Activated CD4-positive, alpha-beta T cell treated with anti-CD3 and anti-CD28 coated beads, Interleukin-2, amount 50 U/mL, for 48 hours (primary cell): ENCODE data around the gene DRD4.

Experiments used
- DNase-seq, 2 experiments: peaks; one replicate each; pipeline ENCODE4 v3.0.0-alpha.2; 2020

The DRD4 gene

GRCh38 chr11:610146-610801 lies 26.8 kb upstream of the DRD4 start:
- no peak for DNase-seq

GRCh38 chr11:611001-611996 lies 25.8 kb upstream of the DRD4 start:
- DNase-seq: no peak

DNA sequence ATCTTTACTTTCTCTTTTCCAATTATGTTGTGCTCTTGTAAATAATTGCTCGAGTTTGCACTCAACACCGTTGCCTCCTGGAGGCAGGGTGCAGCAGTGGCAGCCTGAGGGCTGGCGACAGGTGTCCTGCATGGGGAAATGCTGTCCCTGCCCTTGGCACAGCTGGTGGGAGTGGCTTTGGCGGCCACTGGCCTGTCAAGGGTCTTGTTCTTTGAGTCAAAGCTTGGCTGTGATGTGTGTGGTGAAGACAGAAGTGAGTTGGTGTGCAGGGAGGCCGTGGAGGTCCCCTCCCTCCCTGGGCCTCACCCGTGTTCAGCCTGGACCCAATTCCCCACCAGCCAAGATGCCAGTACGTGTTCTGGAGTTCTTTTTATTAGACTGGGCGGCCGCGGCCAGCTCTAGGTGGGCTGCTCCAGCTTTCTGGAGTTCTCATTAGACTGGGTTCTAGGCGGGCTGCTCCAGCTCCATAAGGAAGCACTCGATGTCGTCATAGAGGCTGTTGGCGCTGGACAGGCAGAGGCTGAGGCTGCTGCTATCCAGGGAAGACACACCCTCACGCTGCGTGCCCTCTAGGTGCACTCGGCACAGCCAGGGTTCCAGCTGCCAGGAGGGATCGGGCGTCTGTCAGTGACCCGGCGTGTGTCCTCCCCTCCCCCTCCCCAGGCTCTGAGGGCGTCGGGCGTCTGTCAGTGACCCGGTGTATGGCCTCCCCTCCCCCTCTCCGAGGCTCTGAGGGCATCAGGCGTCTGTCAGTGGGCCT lies 24.7 kb upstream of the DRD4 start:
- DNase-seq: no peak

DNA sequence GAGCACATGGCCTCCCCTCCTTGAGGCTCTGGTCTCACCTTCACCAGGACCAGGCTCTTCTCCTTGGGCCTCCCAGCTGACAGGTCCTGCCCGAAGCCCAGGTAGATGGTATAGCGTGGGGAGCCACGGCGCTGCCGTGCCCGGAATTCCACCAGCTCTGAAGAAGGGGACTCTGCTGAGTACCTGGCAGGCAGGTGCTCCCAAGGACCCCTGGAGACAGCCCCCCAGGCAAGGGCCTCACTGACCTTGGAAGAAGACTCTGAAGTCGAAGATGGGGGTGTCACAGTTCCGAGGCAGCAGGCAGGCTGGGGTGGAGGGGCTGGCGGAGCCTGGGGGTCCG lies 24.1 kb upstream of the DRD4 start:
- DNase-seq: no peak

GRCh38 chr11:613369-613968 lies 23.6 kb upstream of the DRD4 start:
- DNase-seq: peak; percentile 83

- no peak for DNase-seq
These were observed 22.9 kb upstream of the DRD4 start for GRCh38 chr11:614021-614622.

DNA sequence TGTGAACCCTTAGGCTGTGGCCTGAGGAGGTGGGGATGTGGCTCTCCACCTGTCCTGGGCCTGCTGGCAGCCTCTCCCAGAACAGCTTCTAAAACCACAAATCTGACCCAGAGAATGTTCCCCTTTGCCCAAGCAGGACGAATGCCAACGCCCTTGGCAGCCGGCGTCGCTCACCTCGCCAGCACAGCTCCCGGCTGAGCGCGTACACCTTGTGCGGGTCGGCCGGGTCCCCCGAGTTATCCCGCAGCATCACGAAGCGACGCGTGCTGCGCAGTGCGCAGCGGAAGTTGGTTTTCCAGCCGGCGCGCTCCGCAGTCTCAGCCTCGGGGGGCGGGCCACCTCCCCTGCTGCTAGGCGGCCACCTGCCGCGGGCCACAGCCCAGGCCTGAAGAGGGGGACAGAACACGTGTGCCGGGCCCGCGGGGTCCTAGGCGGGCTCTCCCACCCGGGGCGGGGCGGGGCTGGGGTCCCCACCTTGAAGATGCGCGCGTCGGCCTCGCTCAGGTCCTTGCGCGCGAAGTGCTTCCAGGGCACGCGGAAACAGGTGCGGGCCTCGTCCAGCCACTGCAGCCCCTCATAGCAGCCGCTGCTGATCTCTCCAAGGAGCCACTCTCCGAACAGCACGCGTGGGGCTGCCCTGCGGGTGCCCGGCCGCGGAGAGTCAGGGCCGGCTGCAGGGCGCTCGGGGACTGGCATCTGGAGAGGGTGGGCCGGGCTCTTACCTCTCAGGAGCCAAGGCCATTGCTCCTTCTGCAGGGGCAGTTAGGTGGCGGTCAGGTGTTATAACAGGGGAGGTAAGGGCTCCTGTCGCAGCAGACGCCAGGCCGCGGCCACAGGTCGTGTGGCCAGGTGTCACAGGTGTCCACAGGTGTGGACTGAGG lies 22.2 kb upstream of the DRD4 start:
- DNase-seq: no peak

GRCh38 chr11:615504-616319 lies 21.4 kb upstream of the DRD4 start, which contains the start of gene IRF7:
Gene IRF7 (minus strand): TSS chr11:615950. CDS start chr11:615364, 586 bp downstream.
- DNase-seq: peak; percentile 90 to 94

DNA sequence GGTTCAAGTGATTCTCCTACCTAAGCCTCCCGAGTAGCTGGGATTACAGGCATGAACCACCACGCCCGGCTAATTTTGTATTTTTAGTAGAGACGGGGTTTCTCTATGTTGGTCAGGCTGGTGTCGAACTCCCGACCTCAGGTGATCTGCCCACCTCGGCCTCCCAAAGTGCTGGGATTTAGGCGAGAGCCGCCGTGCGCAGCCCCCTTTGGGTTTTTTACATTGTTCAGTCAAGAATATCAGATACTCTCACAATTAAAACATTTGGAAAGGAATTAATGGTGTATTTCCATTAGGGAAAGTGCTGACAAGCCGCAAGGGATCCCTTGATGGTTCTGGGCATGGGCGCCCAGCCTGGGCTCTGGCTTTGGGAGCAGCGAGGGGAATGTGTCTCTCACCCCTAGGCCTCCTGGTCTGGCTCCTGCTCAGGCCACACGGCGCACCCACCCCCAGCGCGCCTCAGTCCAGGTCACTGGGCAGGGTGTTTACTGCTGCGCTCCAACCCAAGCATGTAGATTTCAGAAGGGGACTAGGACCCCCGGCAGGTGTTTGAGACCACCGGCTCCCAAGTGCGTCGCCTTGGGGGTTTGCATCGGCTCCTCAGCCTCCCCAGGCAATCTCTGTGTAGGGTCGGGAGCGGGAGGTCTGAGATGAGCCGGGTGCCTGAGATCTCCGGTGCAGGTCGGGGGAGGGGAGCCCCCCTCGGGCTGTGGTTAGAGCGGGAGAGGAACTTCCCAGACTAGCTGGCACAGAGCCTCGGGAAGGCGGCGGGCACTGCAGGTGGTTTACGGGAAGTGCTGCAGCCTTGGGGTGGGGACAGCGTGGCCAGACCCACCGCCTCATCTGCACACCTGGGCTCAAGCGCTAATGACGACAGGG lies 20.5 kb upstream of the DRD4 start:
- no peak for DNase-seq

DNA sequence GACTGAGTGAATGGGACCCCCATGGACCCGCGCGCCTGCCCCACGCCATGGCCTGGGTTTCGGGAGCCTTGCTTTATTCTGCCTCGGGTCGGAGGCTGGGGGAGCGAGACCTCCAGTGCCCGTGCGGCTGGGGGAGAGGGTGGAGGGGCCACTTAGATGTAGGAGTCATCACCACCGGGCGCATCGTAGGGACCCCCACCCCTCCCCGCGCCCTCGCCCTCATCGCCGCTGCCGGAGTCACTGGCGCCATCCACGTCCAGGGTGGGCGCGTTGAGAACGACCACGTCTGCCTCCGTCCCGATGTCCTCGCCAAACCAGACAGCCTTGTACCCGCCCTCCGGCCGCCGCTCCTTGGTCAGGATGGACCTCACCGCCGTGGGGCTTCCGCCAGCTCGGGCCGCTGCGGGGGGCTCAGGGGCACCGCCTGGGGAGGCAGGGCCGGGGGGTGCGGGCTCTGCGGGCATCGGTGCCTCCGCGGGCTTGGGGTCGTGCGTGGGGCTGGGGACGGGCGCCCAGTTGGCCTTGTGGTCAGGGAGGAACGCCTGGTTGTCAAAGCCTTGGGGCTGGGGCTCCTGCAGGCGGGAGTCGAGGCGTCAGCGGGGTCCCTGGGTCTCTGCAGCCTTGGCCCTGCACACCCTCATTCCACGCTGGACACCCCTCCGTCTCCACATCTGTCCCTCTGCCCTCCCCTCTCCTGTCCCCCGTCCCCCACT lies 19.7 kb upstream of the DRD4 start:
- DNase-seq: no peak

GRCh38 chr11:617912-618682 lies 19.0 kb upstream of the DRD4 start:
- DNase-seq: no peak

- no peak for DNase-seq
These were observed 18.0 kb upstream of the DRD4 start for GRCh38 chr11:618856-619627.

GRCh38 chr11:619628-620050 lies 17.4 kb upstream of the DRD4 start:
- no peak for DNase-seq

GRCh38 chr11:620201-620600 lies 16.9 kb upstream of the DRD4 start:
- DNase-seq: no peak

- DNase-seq: no peak
These were observed 15.9 kb upstream of the DRD4 start for GRCh38 chr11:620935-621814.

DNA sequence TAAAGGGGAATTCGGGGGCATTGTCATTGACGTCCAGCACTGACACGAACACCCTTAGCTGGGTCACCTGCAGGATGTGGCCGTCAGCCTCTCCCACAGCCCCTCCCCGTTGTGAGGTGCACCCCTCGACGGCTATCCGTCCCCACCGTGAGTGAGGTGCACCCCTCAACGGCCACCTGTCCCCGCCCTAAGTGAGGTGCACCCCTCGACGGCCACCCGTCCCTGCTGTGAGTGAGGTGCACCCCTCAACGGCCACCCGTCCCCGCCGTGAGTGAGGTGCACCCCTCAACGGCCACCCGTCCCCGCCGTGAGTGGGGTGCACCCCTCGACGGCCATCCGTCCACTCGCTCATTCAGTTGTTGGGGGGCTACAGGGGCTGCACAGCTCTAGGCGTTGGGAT lies 15.2 kb upstream of the DRD4 start:
- no peak for DNase-seq
